NCI-H226 (cell line): ENCODE measurements around the gene CIAO2A.
"Not testable (repeated sequence)": the region's sequence is repeated elsewhere in the genome, so short reads cannot be mapped to it uniquely, and the experiment has no call there.

Experiments
- DNase-seq: peaks from one replicate; pipeline ENCODE4 v3.0.0-alpha.2; 2015

CIAO2A gene

GRCh38 chr15:64070965-64071851 lies 22.4 kb downstream of the CIAO2A start:
- peak; percentile 76 for DNase-seq

GRCh38 chr15:64070106-64070505 lies 23.5 kb downstream of the CIAO2A start:
- peak; percentile 72 for DNase-seq

GRCh38 chr15:64068133-64068532 lies 25.5 kb downstream of the CIAO2A start:
- no peak for DNase-seq

- peak; percentile 70 for DNase-seq
Measured at GRCh38 chr15:64067564-64068030, 26.0 kb downstream of the CIAO2A start.

- DNase-seq: no peak
Measured at GRCh38 chr15:64066451-64066850, 27.2 kb downstream of the CIAO2A start.

DNA sequence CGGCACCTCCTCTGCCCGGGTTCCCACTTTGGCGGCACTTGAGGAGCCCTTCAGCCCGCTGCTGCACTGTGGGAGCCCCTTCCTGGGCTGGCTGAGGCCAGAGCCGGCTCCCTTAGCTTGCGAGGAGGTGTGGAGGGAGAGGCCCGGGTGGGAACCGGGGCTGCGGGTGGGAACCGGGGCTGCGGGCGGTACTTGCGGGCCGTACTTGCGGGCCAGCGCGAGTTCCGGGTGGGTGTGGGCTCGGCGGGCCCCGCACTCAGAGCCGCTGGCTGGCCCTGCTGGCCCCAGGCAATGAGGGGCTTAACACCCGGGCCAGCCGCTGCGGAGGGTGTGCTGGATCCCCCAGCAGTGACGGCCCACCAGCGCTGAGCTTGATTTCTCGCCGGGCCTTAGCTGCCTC lies 32.9 kb downstream of the CIAO2A start:
- DNase-seq: no peak

DNA sequence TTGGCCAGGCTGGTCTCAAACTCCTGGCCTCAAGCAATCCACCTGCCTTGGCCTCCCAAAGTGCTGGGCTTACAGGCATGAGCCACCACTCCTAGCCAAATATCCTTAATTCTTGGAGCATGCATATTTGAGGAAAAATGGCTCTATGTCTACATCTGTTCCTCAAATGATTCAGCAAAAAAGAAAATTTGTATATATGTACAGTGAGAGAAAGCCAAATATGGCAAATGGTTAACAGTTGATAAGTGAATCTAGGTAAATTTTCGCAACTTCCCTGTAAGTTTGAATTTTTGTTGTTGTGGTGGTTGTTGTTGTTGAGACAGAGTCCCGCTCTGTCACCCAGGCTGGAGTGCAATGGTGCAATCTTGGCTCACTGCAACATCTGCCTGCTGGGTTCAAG lies 34.5 kb downstream of the CIAO2A start:
- not testable (repeated sequence) for DNase-seq

GRCh38 chr15:64058279-64058678 lies 35.4 kb downstream of the CIAO2A start:
- DNase-seq: peak; percentile 68

DNA sequence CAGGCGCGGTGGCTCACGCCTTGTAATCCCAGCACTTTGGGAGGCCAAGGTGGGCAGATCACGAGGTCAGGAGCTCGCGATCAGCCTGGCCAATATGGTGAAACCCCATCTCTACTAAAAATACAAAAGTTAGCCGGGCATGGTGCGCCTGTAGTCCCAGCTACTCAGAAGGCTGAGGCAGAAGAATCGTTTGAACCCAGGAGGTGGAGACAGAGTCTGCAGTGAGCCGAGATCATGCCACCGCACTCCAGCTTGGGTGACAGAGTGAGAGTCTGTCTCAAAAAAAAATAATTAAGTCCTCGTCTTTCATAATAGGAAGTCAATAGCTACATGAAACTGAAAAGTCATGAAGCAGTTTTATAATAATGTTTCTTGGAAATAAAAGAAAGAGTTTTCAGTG lies 40.0 kb downstream of the CIAO2A start:
- not testable (repeated sequence) for DNase-seq

DNA sequence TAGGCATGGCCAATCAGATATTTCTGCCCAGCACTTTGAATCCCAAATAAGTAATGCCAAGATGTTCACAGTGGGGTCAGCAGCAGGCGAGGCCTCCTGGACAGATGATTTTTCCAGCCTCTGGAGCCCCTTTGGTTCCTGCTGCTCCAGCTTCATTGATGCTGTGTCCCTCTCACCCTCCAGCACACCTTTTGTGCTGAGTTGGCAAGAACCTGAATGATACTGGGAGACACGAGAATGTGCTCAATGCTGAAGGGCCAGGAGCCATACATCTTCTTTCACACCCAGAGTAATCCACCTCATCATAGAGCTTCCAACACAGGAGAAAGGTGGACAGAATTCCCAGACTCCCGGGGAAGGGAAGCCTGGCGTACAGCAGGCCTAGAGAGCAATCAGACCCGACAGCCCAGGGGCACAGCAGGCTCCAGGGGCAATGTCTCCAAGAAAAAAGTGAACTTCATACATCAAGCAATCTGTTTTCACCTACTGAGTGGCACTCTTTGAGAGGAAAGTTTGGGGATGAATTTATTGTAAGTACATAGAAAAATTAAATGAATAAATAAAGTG lies 40.6 kb downstream of the CIAO2A start:
- DNase-seq: no peak

DNA sequence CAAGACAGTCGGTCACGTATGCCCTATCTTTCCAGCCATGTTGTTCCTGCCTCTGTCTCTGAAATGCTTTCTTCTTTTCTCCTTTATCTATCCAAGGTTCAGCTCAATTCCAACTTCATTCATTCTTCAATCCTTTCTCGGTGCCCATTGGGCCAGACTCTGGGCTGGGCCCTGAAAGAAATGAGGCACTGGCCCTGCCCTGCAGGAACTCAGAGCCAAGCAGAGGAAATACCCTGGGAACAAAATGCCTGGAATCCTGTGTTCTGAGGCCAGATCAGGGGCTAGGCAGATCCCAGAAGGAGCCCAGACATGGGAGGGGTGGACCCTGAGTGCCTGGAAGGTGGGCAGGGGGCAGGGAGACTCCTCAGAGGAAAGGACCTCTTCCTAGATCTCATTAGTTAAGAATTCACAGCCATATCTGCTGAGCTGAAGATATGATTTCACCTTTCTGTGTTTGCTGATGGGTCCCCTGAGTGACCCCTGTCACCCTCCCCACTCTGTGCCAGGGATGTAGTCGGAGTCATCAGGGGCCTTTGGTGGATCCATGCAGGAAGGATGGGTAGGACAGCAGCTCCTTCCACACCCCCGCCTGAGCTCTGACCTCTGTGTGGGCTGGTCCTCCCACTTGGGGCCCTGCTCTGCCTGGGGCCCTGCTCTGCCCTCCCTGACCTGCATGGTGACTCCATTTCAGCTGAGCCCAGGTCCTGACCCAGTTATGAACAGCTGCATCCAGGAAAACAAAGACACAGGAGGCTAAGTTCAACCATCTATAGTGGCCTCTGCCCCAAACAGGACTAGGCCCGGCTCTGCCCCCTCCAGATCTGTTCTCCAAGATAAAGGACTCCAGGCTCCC lies 42.0 kb downstream of the CIAO2A start:
- no peak for DNase-seq

DNA sequence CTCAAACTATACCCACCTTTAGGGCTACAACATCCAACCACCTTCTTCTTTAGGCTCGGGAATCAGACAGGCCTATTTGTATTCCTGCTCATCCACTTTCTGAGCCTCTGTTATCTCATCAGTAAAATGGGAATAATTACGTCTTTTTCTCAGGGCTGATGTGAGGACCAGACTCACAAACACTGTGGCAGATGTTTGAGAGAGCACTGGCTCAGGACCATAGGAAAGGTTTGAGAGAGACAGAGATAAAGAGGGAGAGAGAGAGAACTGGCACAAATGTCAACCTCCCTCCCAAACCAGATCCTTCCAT lies 42.6 kb downstream of the CIAO2A start:
- DNase-seq: no peak

DNA sequence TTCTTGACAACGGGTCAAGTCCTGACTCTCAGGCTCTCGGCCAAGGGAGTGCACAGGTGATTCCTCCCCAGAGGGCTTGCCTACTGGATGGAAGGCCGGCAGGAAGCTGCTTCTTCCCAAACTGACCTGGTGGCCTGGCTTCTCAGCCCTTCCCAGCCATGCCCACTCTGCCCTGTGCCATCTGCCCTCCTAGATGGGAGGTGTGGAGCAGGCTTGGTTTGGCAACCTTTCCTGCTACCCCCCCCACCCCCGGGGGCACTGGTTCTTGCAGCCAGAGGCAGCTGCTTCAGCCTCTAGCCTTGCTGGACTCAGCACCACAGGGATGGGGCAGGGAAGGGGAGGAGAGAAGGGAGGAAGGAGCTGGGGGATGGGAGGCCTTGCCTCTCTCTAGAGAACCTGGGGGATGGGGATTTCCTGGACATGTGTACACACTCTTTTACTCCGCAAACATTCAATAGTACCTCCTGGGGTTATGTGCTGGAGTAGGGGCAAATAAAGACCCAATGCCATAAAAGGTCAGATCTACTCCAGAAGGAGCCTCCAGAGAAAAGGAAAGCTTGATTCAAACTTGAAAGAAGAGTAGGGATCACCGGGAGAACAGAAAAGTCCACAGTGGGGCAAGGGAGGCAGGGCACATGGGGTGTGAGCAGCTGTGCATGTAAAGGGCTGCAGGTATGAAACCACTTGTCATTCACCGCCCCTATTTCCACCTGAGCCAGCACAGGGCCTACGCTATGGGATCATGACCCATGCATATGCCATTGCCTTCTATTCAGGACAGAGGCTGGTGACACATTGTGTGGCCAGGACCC lies 43.2 kb downstream of the CIAO2A start:
- no peak for DNase-seq

DNA sequence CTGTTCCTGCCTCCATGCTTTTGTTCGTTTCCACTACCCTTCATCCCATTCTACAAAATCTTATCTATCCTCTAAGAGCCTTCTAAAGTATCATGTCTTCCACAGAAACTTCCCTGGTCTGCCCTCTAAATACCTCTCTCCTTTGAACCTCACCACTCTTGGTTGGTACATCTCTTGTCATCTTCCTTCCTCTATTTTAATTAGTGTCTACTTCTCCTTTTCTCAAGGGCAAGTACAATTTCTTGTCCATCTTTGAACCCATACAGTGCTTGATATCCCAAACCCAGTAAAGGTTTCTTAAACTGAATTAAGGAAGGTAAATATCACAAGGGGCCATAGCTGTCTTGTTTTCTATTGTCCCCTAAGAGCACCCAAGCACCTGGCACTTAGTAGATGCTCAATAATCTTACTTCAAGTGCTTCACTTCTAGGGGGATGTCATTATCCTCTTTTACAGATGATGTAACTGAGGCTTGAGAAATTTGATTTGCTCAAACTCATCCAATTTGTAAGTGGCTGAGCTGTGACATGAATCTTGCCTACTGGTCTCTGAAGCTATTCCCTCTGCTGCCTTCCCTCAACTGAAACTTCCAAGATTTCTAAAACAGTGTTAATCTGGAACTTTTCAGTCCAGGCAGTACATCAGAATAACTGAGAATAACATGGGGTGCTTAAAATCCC lies 44.7 kb downstream of the CIAO2A start:
- DNase-seq: no peak

DNA sequence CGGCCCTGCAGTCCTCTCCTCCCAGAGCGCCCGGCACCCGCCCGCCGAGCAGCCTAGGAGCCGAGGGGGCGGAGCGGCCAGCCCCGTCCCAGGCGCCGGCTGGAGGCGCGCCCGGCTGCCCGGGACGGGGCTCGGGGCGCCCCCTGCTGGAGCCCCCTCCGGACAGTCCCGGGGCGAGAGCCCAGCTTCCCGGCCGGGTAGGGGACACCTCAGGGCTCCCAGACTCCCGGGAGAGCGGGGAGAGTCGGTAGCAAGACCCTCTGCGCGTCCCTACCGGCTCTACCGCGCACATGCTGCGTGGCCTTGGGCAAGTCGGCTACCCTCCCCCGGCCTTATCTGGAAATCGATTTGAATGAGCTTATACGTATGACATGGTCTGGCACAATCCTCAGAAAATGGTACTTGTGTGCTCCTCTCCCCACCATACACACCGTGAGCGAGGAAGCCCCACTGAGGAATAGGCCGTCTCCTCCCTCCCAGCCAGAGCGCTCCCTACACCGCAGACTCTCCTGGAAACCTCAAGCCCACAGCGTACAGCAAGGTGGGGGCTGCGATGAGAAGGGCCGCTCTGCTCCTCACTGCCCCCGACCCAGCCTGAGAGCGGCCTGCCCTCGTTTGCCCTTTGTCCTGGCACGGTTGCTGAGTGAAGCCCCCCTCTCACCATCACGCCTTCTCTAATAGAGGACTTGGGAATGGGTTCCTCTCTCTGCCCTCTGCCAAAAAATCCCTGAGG lies 47.1 kb downstream of the CIAO2A start, which contains the start of gene DAPK2:
Gene DAPK2, minus strand, starts transcription at position 65 of the 733 bp plus-strand sequence. CDS start 6,224 bp downstream, outside the sequence.
- DNase-seq: peak; percentile 74

DNA sequence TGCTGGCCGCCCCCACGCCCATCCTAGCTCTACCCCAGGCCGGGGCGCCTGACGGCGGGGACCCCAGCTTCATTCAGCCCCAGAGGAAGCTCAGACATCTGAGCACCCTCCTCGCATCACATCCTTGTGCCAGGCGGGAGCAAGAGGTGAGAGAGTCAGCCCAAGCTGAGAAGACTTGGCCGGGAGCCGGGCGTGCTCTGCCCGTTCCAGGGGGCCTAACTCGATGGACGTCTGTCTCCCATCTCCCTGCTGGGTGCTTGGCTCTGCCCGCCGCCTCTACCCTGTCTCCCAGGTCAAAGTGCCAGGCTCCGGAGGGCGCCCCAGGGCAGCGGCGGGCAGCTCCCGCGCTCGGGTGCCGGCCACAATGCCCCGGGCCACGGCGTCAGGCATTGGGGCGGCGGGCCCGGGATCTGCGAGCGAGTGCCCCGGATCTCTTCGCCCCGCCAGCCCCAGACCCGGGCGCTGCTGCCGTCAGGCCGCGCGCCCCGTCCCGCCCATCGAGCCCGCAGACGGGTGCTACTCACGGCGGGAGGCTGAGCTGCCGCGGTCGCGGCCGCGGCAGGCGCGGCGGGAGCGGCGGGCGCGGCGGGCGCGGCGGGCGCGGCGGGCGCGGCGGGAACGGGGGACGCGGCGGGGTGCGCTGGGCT lies 47.7 kb downstream of the CIAO2A start:
- no peak for DNase-seq

- no peak for DNase-seq
Measured at GRCh38 chr15:64045101-64045435, 48.6 kb downstream of the CIAO2A start.

DNA sequence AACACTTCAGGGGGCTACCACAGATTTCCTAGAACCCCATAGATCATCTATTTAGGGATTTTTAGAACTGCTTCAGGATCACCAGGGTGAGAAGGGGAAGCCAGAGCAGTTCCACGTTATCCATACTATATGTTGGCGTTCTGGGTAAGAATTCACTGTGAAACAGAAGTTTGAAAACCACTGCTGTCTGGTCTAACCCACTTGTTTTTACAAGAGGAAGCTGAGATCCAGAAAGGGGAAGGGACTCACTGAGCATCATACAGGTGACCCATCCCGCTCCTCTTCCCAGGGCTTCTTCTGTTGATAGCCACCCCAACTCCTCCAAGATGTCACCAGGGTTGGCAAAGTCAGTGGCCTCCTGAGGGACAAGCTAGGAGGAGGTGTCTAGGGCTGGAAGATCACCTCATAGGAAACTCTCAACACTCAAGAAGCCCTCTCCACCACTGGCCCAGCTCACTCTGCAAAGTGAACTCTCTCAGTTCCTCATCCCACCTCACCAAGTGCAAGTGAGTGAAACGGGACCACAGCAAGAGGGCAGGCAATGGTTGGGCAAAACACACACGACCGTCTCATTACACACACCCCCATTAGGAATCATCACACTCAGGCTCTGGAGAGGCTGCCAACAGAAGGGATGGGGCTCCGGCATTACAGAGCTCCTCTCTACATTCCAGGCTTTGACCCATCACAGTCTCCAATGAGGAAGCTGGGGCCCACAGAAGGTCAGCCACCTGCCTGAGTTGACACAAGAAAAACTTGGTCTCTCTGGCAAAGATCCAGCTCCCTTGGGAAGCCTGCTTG lies 49.1 kb downstream of the CIAO2A start:
- DNase-seq: no peak

- no peak for DNase-seq
Measured at GRCh38 chr15:64038878-64039610, 54.6 kb downstream of the CIAO2A start.
